Chondrocyte (in vitro differentiated cells): Measurements from ENCODE around the gene TRIM5. TPM values are rescaled to one million over a fixed set of nuclear protein-coding genes. Genes with fewer than 3 reads are reported as not detected.
A peak's percentile ranks its signal among the peaks of the same experiment; 100 is the strongest.
"Not testable (repeated sequence)": the region's sequence is repeated elsewhere in the genome, so short reads cannot be mapped to it uniquely, and the experiment has no call there.

Experiments
- DNase-seq: peaks from one replicate; pipeline ENCODE4 v3.0.0; 2021; ENCODE audit warnings: mixed read lengths, low spot score
- H3K27ac Mint-ChIP-seq: one replicate; pipeline ENCODE4 v1.8.0; 2021; ENCODE audit warnings: mild to moderate bottlenecking, moderate library complexity, mixed read lengths; ENCODE audit not compliant: unreplicated experiment
- H3K27me3 Mint-ChIP-seq: 2 replicates; pipeline ENCODE4 v1.8.0; 2021; ENCODE audit warnings: low read depth, mixed read lengths
- H3K36me3 Mint-ChIP-seq: 2 replicates; pipeline ENCODE4 v1.8.0; 2021; ENCODE audit warnings: low read depth, mixed read lengths
- H3K4me1 Mint-ChIP-seq: 2 replicates; pipeline ENCODE4 v1.8.0; 2021; ENCODE audit warnings: low read depth, mild to moderate bottlenecking, mixed read lengths
- H3K4me3 Mint-ChIP-seq: one replicate; pipeline ENCODE4 v1.8.0; 2021; ENCODE audit warnings: mild to moderate bottlenecking, moderate library complexity, mixed read lengths; ENCODE audit not compliant: unreplicated experiment
- H3K9me3 Mint-ChIP-seq: 2 replicates; pipeline ENCODE4 v1.8.0; 2021; ENCODE audit warnings: low read depth, mixed read lengths
- CTCF ChIP-seq: fragments of 200-600 bp; sonication (generic); IDR thresholded peaks from 2 replicates; pipeline ENCODE4 v1.5.0; 2021; ENCODE audit warnings: antibody characterized with exemption, mild to moderate bottlenecking, moderate library complexity
- total RNA-seq: library from RNA; stranded (reverse); gene quantifications from 3 replicates; pipeline ENCODE4 v1.2.1, GENCODE V29; 2021

The TRIM5 gene
- total RNA-seq, 1 donor from 2014 or later = 36.2 TPM

DNA sequence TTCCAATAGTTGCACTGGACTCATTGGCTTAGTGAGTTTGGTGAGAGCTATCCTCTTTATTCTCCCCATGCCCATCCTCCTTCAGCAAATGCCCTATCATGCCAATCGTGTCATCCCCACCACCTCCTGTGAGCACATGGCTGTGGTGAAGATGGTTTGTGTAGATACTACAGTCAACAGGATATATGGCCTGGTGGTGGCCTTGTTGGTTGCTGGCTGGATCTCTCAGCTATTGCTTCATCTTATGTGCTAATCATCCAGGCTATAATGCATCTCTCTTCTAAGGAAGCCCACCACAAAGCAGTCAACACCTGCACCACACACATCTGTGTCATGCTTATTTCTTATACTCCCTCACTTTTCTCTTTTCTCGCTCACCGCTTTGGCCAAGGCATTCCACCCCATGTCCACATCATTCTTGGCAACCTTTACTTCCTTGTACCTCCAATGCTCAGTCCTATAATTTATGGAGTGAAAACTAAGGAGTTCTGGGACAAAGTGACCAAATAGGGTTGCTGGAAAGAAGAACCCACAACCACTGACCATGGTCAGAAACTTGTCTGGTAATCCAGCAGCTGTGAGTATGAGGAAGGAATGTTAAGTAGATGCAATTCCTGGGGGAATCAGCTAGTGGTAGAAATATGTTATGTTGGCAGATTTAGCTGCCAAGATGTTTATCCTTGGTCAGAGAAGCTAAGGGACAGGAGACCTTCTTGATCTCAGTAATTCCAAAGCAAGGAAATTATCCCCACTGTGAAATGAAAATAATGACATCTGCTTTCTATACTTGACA is 35.0 kb upstream of the TRIM5 start:
- peaks cover 17% of the 10 kb centered on the region for H3K9me3 Mint-ChIP-seq
- no peak for TF ChIP-seq CTCF

DNA sequence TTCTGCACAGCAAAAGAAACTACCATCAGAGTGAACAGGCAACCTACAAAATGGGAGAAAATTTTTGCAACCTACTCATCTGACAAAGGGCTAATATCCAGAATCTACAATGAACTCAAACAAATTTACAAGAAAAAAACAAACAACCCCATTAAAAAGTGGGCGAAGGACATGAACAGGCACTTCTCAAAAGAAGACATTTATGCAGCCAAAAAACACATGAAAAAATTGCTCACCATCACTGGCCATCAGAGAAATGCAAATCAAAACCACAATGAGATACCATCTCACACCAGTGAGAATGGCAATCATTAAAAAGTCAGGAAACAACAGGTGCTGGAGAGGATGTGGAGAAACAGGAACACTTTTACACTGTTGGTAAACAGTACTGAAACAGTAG is 31.6 kb upstream of the TRIM5 start:
- not testable (repeated sequence) for H3K4me3 Mint-ChIP-seq, H3K27ac Mint-ChIP-seq, H3K36me3 Mint-ChIP-seq, DNase-seq, H3K27me3 Mint-ChIP-seq
- Mint-ChIP-seq H3K9me3 (peaks cover 20% of the 10 kb centered on the region), H3K4me1 (peaks cover 13% of the 10 kb centered on the region)

More for the DNA sequence above, 35.0 kb upstream of the TRIM5 start:
- Mint-ChIP-seq H3K27ac (peak overlapping the region; percentile 18), H3K36me3 (peaks cover 5% of the 10 kb centered on the region), H3K4me1 (peaks cover 13% of the 10 kb centered on the region), H3K27me3 (peaks cover 8% of the 10 kb centered on the region), H3K4me3 (no peak overlapping the region)
- DNase-seq = no peak

DNA sequence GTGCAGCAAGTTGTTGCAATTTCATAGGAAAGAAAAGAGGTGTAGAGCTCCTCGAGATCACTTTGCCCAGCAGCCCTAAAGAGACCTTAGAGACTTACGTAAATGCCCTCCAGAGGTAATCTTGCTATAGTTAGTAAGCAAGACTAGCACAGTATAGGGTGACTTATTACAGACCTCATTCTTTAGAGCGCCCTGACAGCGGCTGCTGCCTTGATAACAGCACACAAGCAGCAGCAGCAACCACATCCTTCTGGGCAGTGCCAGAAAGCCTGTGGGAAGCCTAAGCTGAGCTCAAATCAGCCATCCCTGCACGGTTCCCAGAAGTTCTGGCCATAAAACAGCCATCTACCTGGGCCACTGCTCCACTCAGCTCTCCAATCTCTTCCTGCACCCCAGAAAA is 28.8 kb upstream of the TRIM5 start:
- peaks cover 18% of the 10 kb centered on the region for H3K36me3 Mint-ChIP-seq
- no peaks in the 10 kb centered on the region for H3K27me3 Mint-ChIP-seq
- H3K4me3 Mint-ChIP-seq = no peak overlapping the region
- no peak for TF ChIP-seq CTCF
- no peak for DNase-seq
- peaks cover 10% of the 10 kb centered on the region for H3K9me3 Mint-ChIP-seq
- no peak overlapping the region for H3K27ac Mint-ChIP-seq
- H3K4me1 Mint-ChIP-seq = no peaks in the 10 kb centered on the region

- peak; percentile 75 for TF ChIP-seq CTCF
- peaks cover 6% of the 10 kb centered on the region for H3K9me3 Mint-ChIP-seq
- no peak overlapping the region for H3K4me3 Mint-ChIP-seq
- no peak for DNase-seq
- H3K4me1 Mint-ChIP-seq = no peaks in the 10 kb centered on the region
- no peaks in the 10 kb centered on the region for H3K27me3 Mint-ChIP-seq
- peaks cover 25% of the 10 kb centered on the region for H3K36me3 Mint-ChIP-seq
- H3K27ac Mint-ChIP-seq = no peak overlapping the region
Measured at GRCh38 chr11:5712507-5712906, 27.6 kb upstream of the TRIM5 start.

- no peak for TF ChIP-seq CTCF
- no peaks in the 10 kb centered on the region for H3K4me1 Mint-ChIP-seq
- DNase-seq = no peak
- H3K4me3 Mint-ChIP-seq = no peak overlapping the region
- H3K36me3 Mint-ChIP-seq = peaks cover 51% of the 10 kb centered on the region
- H3K27ac Mint-ChIP-seq = no peak overlapping the region
- no peaks in the 10 kb centered on the region for H3K27me3 Mint-ChIP-seq
- H3K9me3 Mint-ChIP-seq = peaks cover 2% of the 10 kb centered on the region
Measured at GRCh38 chr11:5705688-5706087, 20.8 kb upstream of the TRIM5 start.
